GM23338 (cell line): Measurements from ENCODE around the gene CEP192. TPM values are rescaled to one million over a fixed set of nuclear protein-coding genes. Genes with fewer than 3 reads are reported as not detected.

ENCODE experiments used
- ATAC-seq: fragments of 200-7000 bp; cut with Tn5 transposase; 3 replicates; pipeline ENCODE4 v1.9.1; 2020
- DNase-seq: peaks from one replicate; pipeline ENCODE4 v3.0.0-alpha.2; 2015; ENCODE audit warnings: low spot score
- H2AFZ ChIP-seq: fragments of 200-600 bp; sonication (generic); 2 replicates; pipeline ENCODE4 v1.8.0; 2016; ENCODE audit warnings: antibody characterized with exemption, mild to moderate bottlenecking, moderate library complexity
- H3F3A ChIP-seq: fragments of 200-600 bp; sonication (generic); replicated peaks from 2 replicates; pipeline ENCODE4 v1.8.0; 2017; ENCODE audit warnings: antibody characterized with exemption, mixed run types, low read depth
- H3K27ac ChIP-seq: fragments of 200-600 bp; sonication (generic); 2 replicates; pipeline ENCODE4 v1.6.1; 2016; ENCODE audit warnings: low read depth
- H3K27me3 ChIP-seq: fragments of 200-600 bp; sonication (generic); 2 replicates; pipeline ENCODE4 v1.8.0; 2016; ENCODE audit warnings: mild to moderate bottlenecking, mixed run types, moderate library complexity; ENCODE audit not compliant: insufficient read depth
- H3K36me3 ChIP-seq: fragments of 200-600 bp; sonication (generic); 2 replicates; pipeline ENCODE4 v1.8.0; 2016; ENCODE audit warnings: mild to moderate bottlenecking; ENCODE audit not compliant: insufficient read depth
- H3K4me1 ChIP-seq: fragments of 200-600 bp; sonication (generic); 2 replicates; pipeline ENCODE4 v1.8.0; 2016; ENCODE audit warnings: mild to moderate bottlenecking, moderate library complexity; ENCODE audit not compliant: insufficient read depth
- H3K4me2 ChIP-seq: fragments of 200-600 bp; sonication (generic); 2 replicates; pipeline ENCODE4 v1.7.1; 2017; ENCODE audit warnings: mixed run types
- H3K4me3 ChIP-seq: fragments of 200-600 bp; sonication (generic); 2 replicates; pipeline ENCODE4 v1.6.1; 2016; ENCODE audit warnings: mixed run types
- H3K79me2 ChIP-seq: fragments of 200-600 bp; sonication (generic); replicated peaks from 2 replicates; pipeline ENCODE4 v1.8.0; 2017; ENCODE audit warnings: mild to moderate bottlenecking; ENCODE audit not compliant: insufficient read depth
- H3K9me2 ChIP-seq: fragments of 200-600 bp; sonication (generic); 2 replicates; pipeline ENCODE4 v1.8.0; 2017; ENCODE audit not compliant: insufficient read depth
- H4K20me1 ChIP-seq: fragments of 200-600 bp; sonication (generic); replicated peaks from 2 replicates; pipeline ENCODE4 v1.8.0; 2017; ENCODE audit warnings: mild to moderate bottlenecking; ENCODE audit not compliant: insufficient read depth
- H3K27ac Mint-ChIP-seq: 2 replicates; pipeline ENCODE4 v1.8.0; 2020; ENCODE audit warnings: inconsistent platforms, mild to moderate bottlenecking, moderate library complexity, mixed read lengths
- H3K27me3 Mint-ChIP-seq: 3 replicates; pipeline ENCODE4 v1.8.0; 2022; ENCODE audit warnings: low read depth, mild to moderate bottlenecking, moderate library complexity, mixed read lengths, inconsistent platforms; ENCODE audit not compliant: insufficient read depth, poor library complexity
- H3K36me3 Mint-ChIP-seq: 3 replicates; pipeline ENCODE4 v1.8.0; 2021; ENCODE audit warnings: low read depth, mild to moderate bottlenecking, inconsistent platforms, moderate library complexity, mixed read lengths
- H3K4me1 Mint-ChIP-seq: 3 replicates; pipeline ENCODE4 v1.8.0; 2020; ENCODE audit warnings: mild to moderate bottlenecking, inconsistent platforms, mixed read lengths
- H3K4me3 Mint-ChIP-seq: 3 replicates; pipeline ENCODE4 v1.8.0; 2021; ENCODE audit warnings: moderate library complexity, mild to moderate bottlenecking, inconsistent platforms, mixed read lengths
- H3K9me3 Mint-ChIP-seq: 3 replicates; pipeline ENCODE4 v1.8.0; 2020; ENCODE audit warnings: moderate library complexity, mild to moderate bottlenecking, inconsistent platforms, mixed read lengths
- CREB1 ChIP-seq: fragments of 250-450 bp; sonication (Bioruptor Pico); IDR thresholded peaks from 2 replicates; pipeline ENCODE4 v1.5.0; 2020; ENCODE audit warnings: low read depth, mild to moderate bottlenecking, moderate library complexity
- EZH2 ChIP-seq: fragments of 200-600 bp; sonication (generic); IDR thresholded peaks from one replicate; pipeline ENCODE4 v1.8.0; 2017; ENCODE audit warnings: antibody characterized with exemption, mild to moderate bottlenecking, low read depth; ENCODE audit not compliant: unreplicated experiment
- NANOG ChIP-seq: IDR thresholded peaks from 2 replicates; pipeline ENCODE4 v1.6.1; 2016; ENCODE audit warnings: antibody characterized with exemption, borderline replicate concordance
- STAT1 ChIP-seq: IDR thresholded peaks from one replicate; pipeline ENCODE4 v1.6.1; 2016; ENCODE audit warnings: antibody characterized with exemption; ENCODE audit not compliant: unreplicated experiment
- ZNF331 ChIP-seq: fragments of 250-450 bp; sonication (Bioruptor Pico); IDR thresholded peaks from 2 replicates; pipeline ENCODE4 v1.5.0; 2020; ENCODE audit warnings: low read depth, mild to moderate bottlenecking, moderate library complexity
- polyA plus RNA-seq: library from polyadenylated mRNA; unstranded; fragments of >200 nt; fragmentation: Nextera tagmentation; extraction: Ambion mirVana; gene quantifications from 2 replicates; pipeline ENCODE4 v1.2.1, GENCODE V29; 2016
- total RNA-seq: library from RNA; depleted of rRNA; stranded (reverse); fragments of >200 nt; shearing (Covaris generic); gene quantifications from 2 replicates; pipeline ENCODE4 v1.2.3, GENCODE V29; 2014
- TF ChIP-seq, protein P1 (sequence below), 2 experiments: fragments of 200-600 bp in 1 of 2; sonication (generic) in 1 of 2; conservative IDR thresholded peaks; 2 replicates each; pipeline versions ENCODE4 v1.5.1 to v1.6.1; 2016 to 2017; ENCODE audit warnings: antibody characterized with exemption in 2 of 2, low read depth in 2 of 2, mild to moderate bottlenecking in 2 of 2, moderate library complexity in 1 of 2
- TF ChIP-seq, protein P2 (sequence below): IDR thresholded peaks from one replicate; pipeline ENCODE4 v1.6.1; 2018; ENCODE audit warnings: antibody characterized with exemption; ENCODE audit not compliant: unreplicated experiment
- TF ChIP-seq, protein P3 (sequence below): fragments of 250-450 bp; sonication (Bioruptor Pico); IDR thresholded peaks from 2 replicates; pipeline ENCODE4 v1.5.0; 2020; ENCODE audit warnings: mild to moderate bottlenecking, moderate library complexity

Gene CEP192
- total and polyA plus RNA-seq, 2 experiments from 2014 or later: 15.2 to 30.6 TPM

DNA sequence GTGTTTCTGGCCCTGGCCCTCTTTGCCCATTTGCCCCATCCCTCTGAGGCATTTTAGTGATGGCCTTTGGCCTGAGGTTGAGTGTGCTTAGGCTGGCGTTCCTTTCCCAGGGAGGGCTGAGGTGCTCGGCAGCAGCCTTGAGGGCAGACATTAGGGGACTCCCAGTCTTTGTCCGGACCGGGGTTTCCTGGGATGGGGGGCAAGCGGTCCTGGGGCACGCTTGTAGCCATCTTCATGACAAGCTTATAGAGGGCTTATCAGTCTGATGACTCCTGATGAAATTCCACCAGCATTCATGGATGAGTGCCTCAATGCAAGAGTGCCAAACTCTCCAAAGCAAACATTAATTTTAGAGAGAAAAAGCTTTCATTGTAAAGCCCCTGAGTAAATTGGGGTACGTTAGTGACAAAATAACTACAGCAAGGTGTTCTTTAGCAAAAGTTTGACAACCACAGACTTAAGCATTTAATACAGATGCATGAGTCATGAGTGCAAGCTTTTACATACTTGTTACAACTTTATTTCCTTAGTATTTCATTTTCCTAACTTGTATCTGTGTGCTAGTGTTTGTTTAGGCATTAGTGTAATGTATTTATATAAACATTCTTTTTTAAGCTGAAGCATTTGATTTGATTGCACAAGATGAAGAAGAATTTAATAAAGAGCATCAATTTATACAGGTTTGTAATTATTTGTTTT is 45.6 kb downstream of the CEP192 start:
- Histone ChIP-seq H2AFZ (no peak overlapping the region), H4K20me1 (no peaks in the 10 kb centered on the region), H3K27ac (no peak overlapping the region), H3K36me3 (no peaks in the 10 kb centered on the region), H3K4me2 (no peak overlapping the region), H3F3A (no peaks in the 10 kb centered on the region), H3K9me2 (no peaks in the 10 kb centered on the region), H3K79me2 (no peaks in the 10 kb centered on the region), H3K4me1 (no peaks in the 10 kb centered on the region), H3K4me3 (no peak overlapping the region), H3K27me3 (no peaks in the 10 kb centered on the region)
- Mint-ChIP-seq H3K27me3 (peaks cover 2% of the 10 kb centered on the region), H3K27ac (no peak overlapping the region), H3K36me3 (peaks cover 16% of the 10 kb centered on the region), H3K4me3 (no peak overlapping the region), H3K4me1 (no peaks in the 10 kb centered on the region; the same call in 2 of the 3 replicates), H3K9me3 (no peaks in the 10 kb centered on the region)
- ATAC-seq (no peak), DNase-seq (no peak)
- TF ChIP-seq EZH2 (no peak), CREB1 (CRISPR knock-in tag) (no peak), NANOG (no peak), ZNF331 (CRISPR knock-in tag) (no peak), STAT1 (no peak)
- TF ChIP-seq, protein P1, sequence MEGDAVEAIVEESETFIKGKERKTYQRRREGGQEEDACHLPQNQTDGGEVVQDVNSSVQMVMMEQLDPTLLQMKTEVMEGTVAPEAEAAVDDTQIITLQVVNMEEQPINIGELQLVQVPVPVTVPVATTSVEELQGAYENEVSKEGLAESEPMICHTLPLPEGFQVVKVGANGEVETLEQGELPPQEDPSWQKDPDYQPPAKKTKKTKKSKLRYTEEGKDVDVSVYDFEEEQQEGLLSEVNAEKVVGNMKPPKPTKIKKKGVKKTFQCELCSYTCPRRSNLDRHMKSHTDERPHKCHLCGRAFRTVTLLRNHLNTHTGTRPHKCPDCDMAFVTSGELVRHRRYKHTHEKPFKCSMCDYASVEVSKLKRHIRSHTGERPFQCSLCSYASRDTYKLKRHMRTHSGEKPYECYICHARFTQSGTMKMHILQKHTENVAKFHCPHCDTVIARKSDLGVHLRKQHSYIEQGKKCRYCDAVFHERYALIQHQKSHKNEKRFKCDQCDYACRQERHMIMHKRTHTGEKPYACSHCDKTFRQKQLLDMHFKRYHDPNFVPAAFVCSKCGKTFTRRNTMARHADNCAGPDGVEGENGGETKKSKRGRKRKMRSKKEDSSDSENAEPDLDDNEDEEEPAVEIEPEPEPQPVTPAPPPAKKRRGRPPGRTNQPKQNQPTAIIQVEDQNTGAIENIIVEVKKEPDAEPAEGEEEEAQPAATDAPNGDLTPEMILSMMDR (conservative IDR thresholded peaks at IDR 0.05; ENCODE audit: low read depth in 2 of 2): no peak

DNA sequence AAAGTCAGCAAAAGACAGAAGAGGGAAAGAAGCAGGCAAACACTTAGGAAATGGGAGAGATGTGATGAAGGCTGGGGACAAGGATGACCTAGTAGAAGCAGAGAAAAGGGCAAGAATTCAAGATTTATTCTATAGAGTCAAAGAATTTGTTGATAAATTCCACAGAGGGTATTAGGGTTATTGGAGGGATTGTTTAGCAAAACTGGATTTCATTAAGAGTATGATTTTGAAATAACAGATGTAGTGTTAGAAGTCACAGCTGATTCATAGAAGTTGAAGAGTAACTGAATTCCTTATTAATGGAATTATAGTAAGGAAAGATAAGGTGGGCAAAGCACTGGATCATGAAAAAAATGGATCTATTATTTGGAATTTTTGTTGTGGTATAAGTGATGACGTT is 48.6 kb downstream of the CEP192 start:
- H3K36me3 ChIP-seq: no peaks in the 10 kb centered on the region
- DNase-seq: no peak
- no peak overlapping the region for H3K4me3 Mint-ChIP-seq
- TF ChIP-seq, protein P2, sequence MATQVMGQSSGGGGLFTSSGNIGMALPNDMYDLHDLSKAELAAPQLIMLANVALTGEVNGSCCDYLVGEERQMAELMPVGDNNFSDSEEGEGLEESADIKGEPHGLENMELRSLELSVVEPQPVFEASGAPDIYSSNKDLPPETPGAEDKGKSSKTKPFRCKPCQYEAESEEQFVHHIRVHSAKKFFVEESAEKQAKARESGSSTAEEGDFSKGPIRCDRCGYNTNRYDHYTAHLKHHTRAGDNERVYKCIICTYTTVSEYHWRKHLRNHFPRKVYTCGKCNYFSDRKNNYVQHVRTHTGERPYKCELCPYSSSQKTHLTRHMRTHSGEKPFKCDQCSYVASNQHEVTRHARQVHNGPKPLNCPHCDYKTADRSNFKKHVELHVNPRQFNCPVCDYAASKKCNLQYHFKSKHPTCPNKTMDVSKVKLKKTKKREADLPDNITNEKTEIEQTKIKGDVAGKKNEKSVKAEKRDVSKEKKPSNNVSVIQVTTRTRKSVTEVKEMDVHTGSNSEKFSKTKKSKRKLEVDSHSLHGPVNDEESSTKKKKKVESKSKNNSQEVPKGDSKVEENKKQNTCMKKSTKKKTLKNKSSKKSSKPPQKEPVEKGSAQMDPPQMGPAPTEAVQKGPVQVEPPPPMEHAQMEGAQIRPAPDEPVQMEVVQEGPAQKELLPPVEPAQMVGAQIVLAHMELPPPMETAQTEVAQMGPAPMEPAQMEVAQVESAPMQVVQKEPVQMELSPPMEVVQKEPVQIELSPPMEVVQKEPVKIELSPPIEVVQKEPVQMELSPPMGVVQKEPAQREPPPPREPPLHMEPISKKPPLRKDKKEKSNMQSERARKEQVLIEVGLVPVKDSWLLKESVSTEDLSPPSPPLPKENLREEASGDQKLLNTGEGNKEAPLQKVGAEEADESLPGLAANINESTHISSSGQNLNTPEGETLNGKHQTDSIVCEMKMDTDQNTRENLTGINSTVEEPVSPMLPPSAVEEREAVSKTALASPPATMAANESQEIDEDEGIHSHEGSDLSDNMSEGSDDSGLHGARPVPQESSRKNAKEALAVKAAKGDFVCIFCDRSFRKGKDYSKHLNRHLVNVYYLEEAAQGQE: no peak
- TF ChIP-seq CREB1 (CRISPR knock-in tag) (no peak), NANOG (no peak)
- TF ChIP-seq, protein P3, sequence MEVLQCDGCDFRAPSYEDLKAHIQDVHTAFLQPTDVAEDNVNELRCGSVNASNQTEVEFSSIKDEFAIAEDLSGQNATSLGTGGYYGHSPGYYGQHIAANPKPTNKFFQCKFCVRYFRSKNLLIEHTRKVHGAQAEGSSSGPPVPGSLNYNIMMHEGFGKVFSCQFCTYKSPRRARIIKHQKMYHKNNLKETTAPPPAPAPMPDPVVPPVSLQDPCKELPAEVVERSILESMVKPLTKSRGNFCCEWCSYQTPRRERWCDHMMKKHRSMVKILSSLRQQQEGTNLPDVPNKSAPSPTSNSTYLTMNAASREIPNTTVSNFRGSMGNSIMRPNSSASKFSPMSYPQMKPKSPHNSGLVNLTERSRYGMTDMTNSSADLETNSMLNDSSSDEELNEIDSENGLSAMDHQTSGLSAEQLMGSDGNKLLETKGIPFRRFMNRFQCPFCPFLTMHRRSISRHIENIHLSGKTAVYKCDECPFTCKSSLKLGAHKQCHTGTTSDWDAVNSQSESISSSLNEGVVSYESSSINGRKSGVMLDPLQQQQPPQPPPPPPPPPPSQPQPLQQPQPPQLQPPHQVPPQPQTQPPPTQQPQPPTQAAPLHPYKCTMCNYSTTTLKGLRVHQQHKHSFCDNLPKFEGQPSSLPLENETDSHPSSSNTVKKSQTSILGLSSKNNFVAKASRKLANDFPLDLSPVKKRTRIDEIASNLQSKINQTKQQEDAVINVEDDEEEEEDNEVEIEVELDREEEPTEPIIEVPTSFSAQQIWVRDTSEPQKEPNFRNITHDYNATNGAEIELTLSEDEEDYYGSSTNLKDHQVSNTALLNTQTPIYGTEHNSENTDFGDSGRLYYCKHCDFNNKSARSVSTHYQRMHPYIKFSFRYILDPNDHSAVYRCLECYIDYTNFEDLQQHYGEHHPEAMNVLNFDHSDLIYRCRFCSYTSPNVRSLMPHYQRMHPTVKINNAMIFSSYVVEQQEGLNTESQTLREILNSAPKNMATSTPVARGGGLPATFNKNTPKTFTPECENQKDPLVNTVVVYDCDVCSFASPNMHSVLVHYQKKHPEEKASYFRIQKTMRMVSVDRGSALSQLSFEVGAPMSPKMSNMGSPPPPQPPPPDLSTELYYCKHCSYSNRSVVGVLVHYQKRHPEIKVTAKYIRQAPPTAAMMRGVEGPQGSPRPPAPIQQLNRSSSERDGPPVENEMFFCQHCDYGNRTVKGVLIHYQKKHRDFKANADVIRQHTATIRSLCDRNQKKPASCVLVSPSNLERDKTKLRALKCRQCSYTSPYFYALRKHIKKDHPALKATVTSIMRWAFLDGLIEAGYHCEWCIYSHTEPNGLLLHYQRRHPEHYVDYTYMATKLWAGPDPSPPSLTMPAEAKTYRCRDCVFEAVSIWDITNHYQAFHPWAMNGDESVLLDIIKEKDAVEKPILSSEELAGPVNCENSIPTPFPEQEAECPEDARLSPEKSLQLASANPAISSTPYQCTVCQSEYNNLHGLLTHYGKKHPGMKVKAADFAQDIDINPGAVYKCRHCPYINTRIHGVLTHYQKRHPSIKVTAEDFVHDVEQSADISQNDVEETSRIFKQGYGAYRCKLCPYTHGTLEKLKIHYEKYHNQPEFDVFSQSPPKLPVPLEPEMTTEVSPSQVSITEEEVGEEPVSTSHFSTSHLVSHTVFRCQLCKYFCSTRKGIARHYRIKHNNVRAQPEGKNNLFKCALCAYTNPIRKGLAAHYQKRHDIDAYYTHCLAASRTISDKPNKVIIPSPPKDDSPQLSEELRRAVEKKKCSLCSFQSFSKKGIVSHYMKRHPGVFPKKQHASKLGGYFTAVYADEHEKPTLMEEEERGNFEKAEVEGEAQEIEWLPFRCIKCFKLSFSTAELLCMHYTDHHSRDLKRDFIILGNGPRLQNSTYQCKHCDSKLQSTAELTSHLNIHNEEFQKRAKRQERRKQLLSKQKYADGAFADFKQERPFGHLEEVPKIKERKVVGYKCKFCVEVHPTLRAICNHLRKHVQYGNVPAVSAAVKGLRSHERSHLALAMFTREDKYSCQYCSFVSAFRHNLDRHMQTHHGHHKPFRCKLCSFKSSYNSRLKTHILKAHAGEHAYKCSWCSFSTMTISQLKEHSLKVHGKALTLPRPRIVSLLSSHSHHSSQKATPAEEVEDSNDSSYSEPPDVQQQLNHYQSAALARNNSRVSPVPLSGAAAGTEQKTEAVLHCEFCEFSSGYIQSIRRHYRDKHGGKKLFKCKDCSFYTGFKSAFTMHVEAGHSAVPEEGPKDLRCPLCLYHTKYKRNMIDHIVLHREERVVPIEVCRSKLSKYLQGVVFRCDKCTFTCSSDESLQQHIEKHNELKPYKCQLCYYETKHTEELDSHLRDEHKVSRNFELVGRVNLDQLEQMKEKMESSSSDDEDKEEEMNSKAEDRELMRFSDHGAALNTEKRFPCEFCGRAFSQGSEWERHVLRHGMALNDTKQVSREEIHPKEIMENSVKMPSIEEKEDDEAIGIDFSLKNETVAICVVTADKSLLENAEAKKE (CRISPR knock-in tag): no peak

More for the DNA sequence above, 48.6 kb downstream of the CEP192 start:
- Histone ChIP-seq H3K27me3 (no peaks in the 10 kb centered on the region), H3K4me3 (no peak overlapping the region), H3K4me1 (no peaks in the 10 kb centered on the region), H3K4me2 (no peak overlapping the region), H3K9me2 (no peaks in the 10 kb centered on the region), H2AFZ (no peak overlapping the region), H3F3A (no peaks in the 10 kb centered on the region), H4K20me1 (no peaks in the 10 kb centered on the region), H3K79me2 (no peaks in the 10 kb centered on the region), H3K27ac (no peak overlapping the region)
- H3K4me1 Mint-ChIP-seq: no peaks in the 10 kb centered on the region; the same call in 2 of the 3 replicates
- H3K36me3 Mint-ChIP-seq: peaks cover 25% of the 10 kb centered on the region; the same call in 2 of the 3 replicates
- no peaks in the 10 kb centered on the region for H3K9me3 Mint-ChIP-seq
- no peak for ATAC-seq
- H3K27ac Mint-ChIP-seq: no peak overlapping the region
- H3K27me3 Mint-ChIP-seq: peaks cover 2% of the 10 kb centered on the region
